GM12874 (cell line): ENCODE measurements around the gene SUMF1.

Source experiments
- TF ChIP-seq, protein P1 (sequence below): IDR thresholded peaks from 2 replicates; pipeline ENCODE4 v1.5.1; 2011; ENCODE audit warnings: low read depth, mild to moderate bottlenecking, control low read depth, low read length, moderate library complexity; ENCODE audit not compliant: insufficient read depth

SUMF1 gene

GRCh38 chr3:4394048-4394447 is 73.0 kb downstream of the SUMF1 start:
- TF ChIP-seq, protein P1, sequence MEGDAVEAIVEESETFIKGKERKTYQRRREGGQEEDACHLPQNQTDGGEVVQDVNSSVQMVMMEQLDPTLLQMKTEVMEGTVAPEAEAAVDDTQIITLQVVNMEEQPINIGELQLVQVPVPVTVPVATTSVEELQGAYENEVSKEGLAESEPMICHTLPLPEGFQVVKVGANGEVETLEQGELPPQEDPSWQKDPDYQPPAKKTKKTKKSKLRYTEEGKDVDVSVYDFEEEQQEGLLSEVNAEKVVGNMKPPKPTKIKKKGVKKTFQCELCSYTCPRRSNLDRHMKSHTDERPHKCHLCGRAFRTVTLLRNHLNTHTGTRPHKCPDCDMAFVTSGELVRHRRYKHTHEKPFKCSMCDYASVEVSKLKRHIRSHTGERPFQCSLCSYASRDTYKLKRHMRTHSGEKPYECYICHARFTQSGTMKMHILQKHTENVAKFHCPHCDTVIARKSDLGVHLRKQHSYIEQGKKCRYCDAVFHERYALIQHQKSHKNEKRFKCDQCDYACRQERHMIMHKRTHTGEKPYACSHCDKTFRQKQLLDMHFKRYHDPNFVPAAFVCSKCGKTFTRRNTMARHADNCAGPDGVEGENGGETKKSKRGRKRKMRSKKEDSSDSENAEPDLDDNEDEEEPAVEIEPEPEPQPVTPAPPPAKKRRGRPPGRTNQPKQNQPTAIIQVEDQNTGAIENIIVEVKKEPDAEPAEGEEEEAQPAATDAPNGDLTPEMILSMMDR, result no peak

DNA sequence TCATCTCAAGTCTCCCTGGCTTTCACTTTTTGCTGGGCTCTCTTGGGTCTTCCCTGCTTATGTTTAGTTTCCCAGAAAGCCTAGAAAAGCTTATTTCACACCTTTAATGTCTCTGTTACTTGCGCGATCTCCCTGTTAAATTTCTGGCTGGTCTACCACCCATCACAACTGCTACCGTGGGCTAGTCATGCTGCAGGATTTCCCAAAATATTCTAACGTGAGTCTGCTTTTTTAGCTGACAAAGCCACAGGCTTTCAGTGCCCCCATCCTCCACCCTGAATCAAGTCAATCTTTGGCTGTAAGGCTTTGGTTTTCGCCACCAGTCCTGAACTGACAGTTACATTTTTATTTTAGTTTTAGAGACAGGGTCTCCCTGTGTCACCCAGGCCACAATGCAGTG is 74.1 kb downstream of the SUMF1 start:
- TF ChIP-seq, protein P1, result no peak

DNA sequence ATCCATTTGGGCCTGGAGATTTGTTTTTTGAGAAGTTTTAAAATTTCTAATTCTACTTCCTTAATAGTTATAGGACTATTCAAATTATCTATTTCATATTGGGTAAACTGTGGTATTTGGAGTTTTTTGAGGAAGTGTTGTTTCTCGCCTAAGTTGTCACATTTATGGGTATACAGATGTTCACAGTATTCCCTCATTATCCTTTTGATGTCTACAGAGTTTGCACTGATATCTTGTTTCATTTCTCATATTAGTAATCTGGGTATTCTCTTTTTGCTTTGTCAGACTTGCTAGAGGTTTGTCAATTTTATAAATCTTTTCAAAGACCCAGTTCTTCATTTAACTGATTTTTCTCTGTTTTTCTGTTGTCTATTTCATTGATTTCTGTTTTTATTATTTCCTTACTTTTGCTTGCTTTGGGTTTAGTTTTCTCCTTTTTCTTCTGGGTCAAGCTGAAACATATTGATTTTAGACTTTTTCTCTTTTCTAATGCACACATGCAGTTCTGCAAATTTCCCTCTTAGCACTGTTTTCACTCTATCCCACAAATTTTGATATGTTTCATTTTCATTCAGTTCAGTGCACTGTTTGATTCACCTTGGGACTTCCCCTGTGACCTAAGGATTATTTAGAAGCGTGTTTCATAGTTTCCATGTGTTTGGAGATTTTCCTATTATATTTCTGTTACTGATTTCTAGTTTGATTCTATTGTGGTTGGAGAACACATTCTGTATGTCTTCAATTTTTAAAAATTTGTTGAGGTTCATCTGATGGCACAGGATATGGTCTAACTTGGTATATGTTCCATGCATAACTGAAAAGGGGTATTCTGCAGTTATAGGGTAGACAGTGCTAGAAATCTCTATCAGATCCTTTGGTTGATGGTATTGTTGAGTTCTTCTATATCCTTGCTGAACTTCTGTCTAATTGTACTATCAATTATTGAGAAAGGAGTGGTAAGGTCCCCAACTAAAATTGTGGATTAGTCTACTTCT is 79.6 kb downstream of the SUMF1 start:
- TF ChIP-seq, protein P1, result no peak

GRCh38 chr3:4385201-4385600 is 81.9 kb downstream of the SUMF1 start:
- TF ChIP-seq, protein P1, result no peak

GRCh38 chr3:4380013-4380412 is 87.1 kb downstream of the SUMF1 start:
- TF ChIP-seq, protein P1, result no peak

DNA sequence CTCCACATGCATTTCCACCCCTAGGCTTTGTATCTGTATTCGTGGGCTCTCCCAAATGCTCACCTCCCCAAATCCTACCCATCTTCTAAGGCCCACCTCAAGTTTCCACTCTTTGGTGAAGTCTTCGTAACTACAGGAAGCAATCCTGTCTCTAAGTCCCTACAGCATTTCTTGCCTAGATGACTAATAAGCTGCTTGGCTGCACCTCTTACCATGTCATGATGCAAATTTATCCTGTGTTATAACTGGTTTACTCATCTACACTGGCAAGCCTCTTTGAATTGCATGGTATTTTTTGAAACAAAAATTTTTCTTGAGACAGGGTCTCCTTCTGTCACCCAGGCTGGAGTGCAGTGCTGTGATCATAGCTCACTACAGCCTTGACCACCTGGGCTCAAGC is 90.6 kb downstream of the SUMF1 start:
- TF ChIP-seq, protein P1, result no peak

- TF ChIP-seq, protein P1, result no peak
Measured at GRCh38 chr3:4375911-4376310, 91.2 kb downstream of the SUMF1 start.
